NCI-H2029 treated with DMSO at 0.1 percent for 48 hours (cell line): ENCODE results near the gene PHLDB3.

Experiments used
- DNase-seq: peaks from one replicate; lab custom pipeline; 2025; lab: John Stamatoyannopoulos, UW

Gene PHLDB3

DNA sequence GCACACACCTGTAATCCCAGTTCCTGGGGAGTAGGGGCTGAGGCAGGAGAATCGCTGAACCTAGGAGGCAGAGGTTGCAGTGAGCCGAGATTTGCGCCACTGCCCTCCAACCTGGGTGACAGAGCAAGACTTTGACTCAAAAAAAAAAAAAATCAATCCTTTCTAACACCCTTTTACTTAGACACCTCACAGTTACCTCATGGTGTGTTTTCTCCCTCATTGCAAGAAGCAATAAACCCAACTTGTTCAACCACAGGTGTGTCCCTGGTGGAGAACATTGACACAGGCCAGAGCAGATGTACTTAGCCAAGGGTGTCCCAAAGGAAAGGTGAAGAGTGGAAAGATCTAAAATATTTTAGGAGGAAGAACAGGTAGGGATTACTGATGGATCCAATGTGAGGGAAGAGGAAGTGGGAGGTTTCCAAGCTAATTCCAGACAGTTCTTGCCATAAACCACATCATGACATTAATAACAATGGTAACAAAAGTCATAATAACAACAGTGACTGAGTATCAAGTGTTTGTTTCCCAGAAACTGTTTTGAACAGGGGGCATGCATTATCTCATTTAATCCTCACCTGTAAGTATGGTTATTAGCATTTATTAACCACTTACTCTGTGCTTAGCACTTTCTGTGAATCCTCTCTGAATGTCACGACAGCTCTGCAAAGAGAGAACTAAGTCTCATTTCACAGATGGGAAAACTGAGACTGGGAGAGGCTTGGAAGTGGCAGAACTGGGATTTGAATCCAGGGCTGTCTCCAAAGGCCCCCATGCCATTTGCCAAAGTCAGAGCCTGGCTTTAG, 36.0 kb downstream of the PHLDB3 start:
- DNase-seq, result no peak

DNA sequence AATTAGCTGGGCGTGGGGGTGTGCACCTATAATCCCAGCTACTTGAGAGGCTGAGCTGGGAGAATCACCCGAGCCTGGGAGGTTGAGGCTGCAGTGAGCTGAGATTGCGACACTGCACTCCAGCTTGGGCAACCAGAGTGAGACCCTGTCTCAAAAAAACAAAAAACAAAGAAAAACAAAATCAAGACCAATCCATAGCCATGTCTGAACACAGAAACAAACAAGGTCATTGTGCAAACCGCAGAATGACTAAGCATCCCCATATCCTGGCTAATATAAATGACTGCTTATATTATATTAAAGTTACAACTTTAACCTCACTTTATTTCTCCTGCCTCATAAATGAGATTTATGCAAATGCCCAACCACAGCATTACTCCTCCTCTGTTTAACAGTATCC, 36.8 kb downstream of the PHLDB3 start:
- DNase-seq, result no peak

DNA sequence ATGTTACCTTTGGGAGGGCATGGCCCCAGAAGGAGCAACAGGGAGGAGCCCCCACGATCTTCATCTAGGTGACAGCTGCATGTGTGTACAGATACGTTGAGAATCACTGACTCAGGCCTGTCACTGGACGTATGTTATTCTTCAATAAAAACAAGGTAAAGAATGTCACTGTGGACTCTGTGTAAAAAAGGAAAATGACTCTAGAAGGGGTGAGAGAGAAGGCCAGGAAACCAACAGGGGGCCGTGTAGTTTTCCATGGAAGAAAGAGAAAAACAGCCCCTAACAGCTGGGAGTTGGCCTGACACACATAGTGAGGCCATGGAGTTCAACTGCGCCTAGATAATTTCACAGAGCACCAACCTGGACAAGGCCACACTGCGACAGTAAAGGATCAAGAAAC, 37.3 kb downstream of the PHLDB3 start:
- no peak for DNase-seq

DNA sequence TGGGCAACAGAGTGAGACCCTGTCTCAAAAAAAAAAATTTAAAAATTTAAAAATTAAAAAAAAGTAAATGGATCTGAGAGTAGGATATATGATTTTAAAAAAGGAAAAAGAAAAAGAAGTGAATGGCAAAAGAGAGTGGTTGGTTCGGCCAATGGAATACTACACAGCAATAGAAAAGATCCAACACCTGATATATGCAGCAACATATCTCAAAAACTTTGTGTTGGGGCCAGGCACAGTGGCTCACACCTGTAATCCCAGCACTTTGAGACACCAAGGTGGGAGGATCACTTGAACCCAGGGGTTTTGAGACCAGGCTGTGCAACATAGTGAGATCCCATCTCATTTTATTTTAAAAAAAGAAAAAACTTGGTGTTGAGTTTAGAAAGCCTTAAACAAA, 37.8 kb downstream of the PHLDB3 start:
- DNase-seq, result no peak

DNA sequence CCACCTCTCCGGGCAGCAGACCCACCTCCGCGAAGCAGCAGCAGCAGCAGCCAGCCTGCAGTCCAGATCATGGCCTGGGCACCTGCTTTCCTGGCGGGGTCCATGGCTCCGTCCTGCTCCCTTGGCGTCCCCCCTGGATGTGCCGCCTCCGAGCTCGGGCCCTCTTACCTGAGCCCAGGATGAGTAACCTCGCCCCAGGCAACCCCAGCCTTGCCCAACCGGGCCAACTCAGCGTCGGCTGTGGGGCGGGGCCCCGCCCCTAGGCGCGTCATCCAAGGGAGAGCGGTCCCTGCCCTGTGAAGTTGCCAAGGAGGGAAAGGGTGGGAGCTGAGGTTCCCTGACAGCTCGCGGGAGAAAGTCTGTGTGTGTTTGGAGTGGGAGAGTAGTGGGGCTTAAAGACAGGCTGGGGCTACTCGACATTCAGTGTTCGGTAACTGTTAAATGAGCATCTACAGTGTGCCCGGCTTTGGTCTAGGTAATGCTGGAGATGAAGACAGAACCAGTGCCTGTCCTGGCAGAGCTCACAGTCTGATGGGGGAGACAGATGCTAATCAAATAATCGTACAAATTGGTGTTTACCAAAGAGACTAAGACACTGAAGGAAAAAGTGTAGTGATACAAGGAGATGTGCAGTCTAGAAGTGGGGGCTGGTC, 39.0 kb downstream of the PHLDB3 start, which contains the start of gene LYPD3:
Gene LYPD3 (minus strand): TSS at position 141 of the 653 bp plus-strand sequence. CDS start 37 bp downstream, at position 104.
- no peak for DNase-seq

GRCh38 chr19:43464134-43464775, 40.3 kb downstream of the PHLDB3 start:
- DNase-seq, result no peak

DNA sequence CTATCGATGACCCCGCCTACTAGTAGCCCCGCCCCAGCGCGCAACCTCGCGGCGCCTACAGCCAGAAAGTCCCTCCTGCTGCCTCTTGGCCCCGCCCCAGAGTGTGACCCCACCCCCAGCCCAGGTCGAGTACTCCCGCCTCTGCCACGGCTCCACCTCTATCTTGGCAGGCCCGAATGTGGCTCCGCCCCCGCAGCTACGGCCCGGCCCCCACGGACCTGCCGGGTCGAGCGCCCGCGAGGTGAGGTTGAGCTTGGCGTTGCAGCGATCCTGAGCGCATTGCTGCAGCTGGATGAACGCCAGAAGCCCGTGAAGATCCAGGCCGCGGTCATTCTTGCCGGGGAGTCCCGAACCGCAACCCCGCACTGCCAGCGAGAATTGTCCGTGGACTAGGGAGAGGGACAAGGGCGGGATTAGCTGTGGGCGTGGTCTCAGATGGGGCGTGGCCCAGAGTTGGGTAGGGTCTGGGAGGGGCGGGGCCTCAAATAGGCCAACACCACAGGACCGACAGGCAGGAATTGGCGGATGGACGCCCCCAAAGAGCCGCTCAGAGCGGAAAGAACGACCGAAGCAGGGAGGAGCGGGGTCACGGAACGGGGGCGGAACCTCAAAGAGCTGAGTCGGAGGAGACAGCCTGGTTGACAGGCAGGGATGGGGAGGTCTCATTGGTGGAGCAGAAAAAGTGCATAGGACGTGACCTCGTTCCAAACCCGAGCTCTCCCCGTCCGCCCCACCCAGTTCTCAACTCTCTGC, 41.0 kb downstream of the PHLDB3 start:
- DNase-seq, result peak; percentile 90

DNA sequence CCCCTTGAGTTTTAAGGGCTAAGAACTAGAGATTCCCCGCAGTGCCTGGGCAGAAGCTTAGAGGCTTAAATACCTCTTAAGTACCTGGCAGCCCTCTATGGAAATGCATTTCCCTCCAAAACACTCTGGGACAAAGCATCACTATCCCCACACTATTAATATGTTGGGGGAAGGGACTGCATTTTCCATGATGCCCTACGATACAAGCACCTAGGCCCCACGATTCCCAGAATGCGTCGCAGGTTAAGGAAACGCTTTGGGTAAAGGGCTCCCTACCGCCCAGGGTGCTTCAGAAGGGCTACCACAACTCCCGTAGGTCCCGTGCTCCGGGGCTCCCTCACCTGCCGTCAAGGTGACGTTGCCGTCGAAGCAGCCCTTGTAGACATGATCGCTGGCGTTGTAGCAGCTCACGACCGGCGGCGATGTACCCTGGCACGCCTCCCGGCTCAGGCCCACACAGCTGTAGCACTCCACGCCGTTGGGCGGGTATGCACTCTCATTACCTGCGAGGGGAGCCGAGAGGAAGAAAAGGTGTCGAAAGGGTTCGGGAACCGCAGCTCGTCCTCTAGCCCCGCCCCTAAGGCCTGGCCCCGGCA, 41.7 kb downstream of the PHLDB3 start:
- DNase-seq, result peak; percentile 55

DNA sequence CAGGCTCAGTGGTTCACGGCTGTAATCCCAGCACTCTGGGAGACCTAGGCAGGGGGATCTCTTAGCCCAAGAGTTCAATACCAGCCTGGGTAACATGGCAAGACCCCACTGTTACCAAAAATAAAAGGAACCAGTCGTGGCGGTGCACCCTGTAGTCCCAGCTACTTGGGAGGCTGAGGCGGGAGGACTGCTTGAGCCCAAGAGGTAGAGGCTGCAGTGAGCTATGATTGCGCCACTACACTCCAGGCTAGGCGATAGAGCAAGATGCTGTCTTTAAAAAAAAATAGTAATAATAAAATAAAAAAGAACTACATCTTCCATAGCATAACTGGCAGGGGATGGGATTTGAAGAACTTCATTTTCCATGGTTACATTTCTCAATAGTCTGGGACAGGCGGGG, 42.2 kb downstream of the PHLDB3 start:
- no peak for DNase-seq

GRCh38 chr19:43461303-43461702, 43.2 kb downstream of the PHLDB3 start:
- no peak for DNase-seq

GRCh38 chr19:43460362-43461016, 44.1 kb downstream of the PHLDB3 start:
- DNase-seq, result no peak

DNA sequence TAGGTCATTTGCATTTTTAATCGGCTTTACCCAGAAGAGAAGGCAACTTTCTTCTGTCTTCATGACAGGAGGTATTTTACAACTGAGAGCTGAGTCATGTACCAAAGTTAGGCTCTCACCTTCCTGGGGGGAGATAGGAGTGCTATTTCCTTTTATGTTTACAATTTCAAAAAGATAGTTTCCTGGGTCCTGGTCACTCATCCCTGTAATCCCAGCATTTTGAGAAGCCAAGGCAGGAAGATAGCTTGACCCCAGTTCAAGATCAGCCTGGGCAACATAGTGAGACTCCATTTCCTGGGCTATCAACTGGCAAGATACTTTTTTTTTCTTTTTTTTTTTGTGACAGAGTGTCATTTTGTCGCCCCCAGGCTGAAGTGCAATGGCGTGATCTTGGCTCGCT, 46.7 kb downstream of the PHLDB3 start:
- DNase-seq, result no peak

DNA sequence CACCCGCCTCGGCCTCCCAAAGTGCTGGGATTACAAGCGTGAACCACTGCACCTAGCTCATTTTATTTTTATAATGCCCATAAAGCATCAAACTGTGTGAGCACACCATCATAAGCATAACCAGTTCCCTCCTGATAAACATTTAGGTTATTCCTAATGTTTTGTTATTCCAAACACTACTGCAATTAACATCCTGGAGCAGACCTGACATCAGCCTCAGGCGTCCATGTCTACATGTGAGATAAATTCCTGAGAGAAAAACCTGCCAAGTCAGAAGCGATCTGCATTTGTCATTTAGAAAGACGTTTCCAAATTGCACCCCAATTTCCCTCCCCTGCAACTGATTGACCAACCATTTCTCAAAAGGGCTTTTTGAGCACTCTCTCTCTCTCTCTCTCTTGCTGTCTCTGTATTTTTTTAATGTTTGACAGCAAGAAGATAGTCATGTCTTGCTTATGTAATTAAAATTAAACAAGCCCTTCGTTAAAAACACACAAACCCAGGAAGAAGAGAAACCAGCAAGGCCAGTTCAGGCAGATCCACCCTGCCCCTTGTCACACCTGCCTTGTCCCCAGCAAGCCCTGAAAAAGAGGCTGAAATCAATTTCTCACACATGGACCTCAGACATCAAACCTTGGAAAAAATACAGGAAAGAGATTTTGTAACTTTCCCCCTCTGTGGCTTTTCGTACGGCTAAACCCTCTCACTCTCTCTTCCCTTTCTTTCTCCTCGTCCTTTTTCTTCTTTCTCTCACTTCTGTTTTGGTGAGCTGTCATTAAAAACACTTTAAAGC, 49.0 kb downstream of the PHLDB3 start:
- DNase-seq, result no peak

GRCh38 chr19:43454031-43454430, 50.5 kb downstream of the PHLDB3 start:
- no peak for DNase-seq

- DNase-seq, result no peak
Observed at GRCh38 chr19:43452582-43452981, 52.0 kb downstream of the PHLDB3 start.

DNA sequence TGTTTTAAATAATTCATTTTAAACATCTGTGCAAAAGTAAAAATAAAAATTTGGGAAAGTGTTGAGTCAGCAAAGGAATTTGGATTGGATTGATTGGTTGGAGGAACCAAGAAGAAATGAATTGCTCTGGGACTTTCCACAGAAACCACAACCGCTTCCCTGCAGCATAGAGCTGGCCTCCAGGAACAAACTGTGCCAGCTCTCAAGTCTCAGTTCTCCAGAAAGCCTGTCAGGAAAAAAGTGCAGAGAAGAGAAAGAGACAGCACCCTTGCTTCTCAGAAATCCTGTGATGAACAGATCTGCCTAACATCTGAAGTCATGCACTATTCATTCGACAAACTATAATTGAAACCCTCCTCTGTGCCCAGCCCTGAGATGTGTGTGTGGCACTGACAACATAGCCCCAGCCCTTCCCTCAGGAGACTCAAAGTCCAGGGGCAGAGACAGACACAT, 54.0 kb downstream of the PHLDB3 start:
- no peak for DNase-seq

- DNase-seq, result no peak
Observed at GRCh38 chr19:43447655-43448054, 56.9 kb downstream of the PHLDB3 start.

DNA sequence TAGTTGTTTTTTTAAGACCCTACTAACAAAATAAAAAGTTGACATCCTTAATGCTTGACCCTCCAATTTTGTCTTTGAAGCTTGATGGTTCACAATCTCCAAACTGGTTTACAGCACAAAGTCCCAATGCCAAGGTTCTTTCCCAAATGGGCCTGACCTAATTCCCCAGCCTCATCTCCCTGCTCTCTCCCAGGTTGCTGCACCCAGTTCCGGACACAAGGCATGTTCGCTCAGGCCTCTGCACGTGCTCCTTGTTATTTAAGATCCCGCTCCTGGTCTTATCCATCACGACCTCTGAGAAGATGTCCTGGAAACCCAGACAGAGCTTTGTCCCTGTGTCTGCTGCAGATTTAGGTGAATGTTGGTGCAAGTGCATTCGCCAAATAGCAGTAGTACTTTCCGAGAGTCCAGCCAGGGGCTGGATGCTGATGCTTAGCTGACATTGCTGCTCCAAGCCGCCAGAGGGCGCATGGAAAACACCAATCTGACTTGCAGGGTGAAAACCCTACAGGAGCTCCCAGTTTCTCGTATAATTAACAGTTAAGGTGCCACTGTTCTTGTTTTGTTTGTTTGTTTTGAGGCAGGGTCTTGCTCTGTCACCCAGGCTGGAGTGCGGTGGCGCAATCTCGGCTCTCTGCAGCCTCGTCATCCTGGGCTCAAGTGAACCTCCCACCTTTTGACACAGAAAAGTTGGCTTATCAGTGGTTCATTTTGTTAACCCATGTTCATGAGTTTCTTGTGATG, 57.6 kb downstream of the PHLDB3 start:
- peak; percentile 45 for DNase-seq

DNA sequence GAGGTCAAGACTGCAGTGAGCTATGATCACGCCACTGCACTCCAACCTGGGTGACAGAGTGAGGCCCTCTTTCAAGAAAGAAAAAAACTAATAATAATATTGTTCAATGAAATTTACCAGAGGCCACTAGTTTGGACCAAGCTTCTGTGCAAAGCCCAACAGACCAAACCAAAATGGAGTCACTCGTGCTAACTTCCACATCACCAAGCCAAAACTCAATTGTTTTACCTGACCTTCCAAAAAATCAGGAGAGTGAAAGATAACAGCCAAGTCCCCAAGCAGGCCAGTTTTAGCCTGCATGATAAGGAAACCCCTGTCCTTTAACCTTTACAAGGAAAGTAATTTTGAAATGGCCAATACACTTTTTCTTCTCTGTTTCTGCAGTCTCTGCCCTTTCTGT, 59.1 kb downstream of the PHLDB3 start:
- no peak for DNase-seq
